HuH-7.5 (cell line): ENCODE measurements around the gene GLP1R.

Experiments used
- DNase-seq: peaks from one replicate; pipeline ENCODE4 v3.0.0; 2011; ENCODE audit warnings: low spot score

Gene GLP1R

DNA sequence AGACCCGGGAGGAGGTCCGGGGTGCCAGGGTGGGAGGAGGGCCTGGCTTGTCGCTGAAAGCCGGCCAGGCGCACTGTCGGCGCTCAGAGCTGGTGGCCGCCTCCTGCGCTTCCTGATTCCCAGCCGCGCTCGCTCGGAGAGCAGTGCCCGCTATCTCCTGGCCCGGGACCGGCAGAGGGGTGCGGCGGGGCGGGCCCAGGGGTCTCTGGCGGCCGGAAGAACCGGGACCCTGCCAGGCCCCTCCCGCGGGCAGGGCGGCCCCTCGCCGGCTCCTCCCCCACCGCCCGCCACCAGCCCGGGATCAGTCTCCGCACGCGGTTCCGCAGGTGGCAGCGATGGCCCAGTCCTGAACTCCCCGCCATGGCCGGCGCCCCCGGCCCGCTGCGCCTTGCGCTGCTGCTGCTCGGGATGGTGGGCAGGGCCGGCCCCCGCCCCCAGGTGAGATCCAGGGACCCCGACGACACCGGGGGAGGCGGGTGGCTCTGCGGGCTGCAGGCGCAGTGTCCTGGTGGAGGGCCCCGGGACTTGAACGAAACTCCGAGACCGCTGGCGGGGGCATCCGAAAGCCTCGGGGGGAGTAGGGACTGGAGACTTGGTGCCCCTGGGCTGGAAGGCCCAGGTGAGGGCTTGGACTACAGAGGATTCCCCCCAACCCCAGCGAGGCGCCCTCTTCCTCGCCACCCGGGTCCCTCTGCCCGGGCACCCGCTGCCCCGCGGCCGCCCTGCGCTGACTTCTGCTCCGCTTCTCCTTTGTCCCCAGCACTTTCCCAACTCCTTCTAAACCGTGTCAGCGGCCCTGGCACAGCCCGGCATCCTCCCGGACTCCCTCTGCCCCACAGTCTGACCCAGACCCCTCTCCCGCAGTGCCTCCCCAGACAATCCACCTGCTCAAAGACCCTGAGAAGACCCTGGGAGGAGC lies at the start of gene GLP1R:
Gene GLP1R, plus strand, starts transcription at position 301 of the 919 bp plus-strand sequence. Its CDS starts 60 bp downstream, at position 361.
- DNase-seq: no peak

DNA sequence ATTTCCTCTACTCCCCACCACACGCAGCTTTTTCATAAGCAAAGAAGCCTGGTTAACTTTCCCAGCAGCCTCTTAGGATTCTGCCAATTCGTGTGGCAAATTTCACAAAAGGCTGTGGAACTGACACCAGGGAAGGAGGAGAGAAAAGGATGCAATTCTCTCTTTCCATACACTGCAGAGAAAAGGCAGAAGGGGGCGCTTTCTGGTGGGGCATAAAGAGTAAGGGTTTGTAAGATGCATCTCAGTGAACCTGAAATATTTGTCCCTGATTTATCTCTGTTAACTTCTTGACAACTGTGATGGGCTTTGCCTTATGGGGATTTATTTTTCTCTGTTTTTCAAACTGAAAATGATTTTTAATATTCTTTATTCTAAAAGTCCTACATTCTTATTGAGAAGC lies 45.5 kb upstream of the GLP1R start:
- no peak for DNase-seq

DNA sequence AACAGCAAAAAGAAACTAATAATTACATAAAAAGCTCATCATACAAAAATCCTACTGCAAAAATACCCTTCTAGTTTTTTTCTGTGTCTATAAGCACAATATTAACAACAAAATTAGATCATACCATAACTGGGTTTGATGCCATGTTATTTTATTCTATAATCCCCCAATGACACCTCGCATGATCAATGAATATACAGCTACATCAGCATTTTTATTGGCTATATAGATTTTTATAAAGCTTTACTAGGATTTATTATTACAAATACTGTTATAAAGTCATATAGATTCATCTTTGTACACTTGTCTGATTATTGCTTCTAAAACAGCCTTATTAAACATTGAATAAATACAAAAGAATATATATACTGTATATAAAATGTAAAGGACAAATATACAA lies 45.1 kb upstream of the GLP1R start:
- DNase-seq: no peak

DNA sequence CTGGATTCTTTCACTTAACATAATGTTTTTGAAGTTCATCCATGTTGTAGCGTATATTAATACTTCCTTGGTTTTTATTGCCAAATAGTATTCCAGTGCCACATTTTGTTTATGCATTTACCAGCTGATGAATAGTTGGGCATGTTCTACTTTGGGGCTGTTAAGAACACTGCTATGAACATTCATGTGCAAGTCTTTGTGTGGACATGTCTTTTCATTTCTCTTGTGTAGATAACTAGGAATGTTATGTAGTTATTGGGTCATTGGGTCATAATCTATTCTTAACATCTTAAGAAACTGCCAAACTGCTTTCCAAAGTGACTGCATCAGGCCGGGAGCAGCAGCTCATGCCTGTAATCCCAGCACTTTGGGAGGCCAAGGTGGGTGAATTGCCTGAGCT lies 43.8 kb upstream of the GLP1R start:
- no peak for DNase-seq

DNA sequence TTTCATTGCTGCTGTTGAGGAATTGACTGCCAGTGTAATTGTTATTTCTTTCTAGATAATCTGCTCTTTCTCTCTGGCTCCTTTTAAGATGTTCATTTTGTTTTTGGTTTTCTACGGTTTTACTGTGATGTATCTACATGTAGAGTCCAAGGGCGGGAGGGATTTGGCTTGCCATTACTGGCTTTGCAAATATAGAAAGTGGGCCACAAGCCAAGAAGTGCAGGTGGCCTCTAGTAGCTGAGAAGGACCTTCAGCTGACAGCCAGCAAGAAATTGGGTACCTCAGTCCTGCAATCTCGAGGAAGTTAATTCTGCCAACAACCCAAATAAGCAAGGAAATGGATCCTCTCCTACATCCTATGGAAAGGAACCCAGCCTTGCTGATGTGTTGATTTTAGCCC lies 42.8 kb upstream of the GLP1R start:
- DNase-seq: no peak

DNA sequence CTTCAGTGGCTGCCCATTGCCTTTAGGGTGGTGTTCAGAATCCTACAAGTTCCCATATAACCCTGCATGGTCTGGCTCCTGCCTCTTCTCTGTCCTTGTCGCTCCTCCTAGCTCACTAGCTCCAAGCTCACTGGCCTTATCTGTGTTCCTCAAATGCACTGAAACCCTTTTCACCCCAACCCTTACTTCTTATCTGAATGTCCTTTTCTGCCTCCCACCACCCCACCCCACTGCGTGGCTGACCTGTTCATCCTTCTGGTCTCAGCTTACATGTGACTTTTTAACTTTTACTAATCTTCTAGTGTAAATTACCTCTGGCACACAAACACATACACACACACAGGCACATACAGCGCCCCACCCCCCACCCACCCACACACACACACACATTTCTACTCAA lies 41.0 kb upstream of the GLP1R start:
- DNase-seq: no peak

DNA sequence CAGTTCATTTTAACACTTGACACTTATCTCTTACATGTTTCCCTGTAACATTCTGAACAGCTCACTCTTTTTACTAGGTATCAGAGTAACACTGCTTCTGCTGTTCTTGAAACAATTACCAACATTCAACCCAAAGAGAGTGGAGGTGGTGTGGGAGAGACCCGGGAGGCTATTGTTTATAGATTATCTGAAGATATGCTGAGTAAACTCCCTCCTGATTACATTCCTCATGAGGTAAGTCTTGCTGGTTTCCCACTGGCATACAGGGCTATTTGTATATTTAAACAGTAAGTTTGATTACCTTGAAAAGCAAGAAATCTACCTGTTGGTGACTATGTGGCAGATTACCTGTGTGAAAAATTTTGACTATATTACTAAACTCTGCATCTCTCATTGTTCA lies 39.8 kb upstream of the GLP1R start:
- no peak for DNase-seq

DNA sequence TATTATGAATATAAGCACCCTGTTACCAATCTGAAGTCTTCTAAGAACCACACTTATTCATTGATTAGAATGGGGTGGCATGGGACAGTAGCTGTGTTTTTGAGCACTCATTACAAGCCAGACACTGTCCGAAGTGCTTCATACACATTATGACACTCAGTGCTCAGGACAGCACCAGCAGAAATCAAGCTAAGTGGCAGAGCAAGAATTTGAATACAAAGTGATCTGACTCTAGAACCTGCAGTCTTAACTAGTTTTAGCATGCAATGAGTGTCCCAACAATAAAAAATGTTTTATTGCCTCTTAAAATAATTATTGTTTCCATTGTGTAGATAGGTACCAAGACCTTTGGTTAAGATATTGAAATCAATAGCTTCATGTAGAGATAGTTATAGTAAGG lies 39.1 kb upstream of the GLP1R start:
- no peak for DNase-seq

DNA sequence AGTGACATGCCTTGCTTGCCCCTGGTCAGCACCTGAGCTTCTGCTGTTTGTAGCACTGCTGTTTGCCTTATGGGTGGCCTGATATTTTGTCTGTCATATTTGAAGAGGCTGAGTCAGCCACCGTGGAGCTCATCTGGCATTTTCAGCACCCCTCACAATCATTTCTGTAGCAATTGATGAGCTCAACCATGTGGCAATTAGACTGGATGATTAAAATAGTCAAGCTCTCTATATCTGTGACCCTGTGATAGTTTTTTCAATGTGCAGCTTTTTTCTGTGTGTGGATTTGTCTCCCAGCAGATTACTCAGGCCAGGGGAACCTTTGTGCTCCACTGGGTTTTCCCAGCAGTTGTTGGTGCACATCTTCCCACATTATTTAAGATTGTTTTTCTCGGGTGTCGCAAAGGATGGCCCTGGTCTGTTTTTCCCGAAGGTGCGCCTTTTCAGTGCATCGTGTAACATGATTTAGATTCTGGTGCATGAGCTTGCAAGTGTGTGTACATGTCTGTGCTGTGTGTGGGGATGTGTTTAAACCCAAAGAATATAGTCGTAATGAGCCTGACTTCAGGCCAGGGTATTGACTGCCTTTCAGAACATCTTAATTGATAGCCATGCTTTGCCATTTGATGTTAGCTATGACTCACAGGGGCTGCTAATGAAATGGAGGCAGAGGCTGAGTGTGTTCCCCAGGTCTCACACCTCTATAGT lies 31.6 kb upstream of the GLP1R start:
- no peak for DNase-seq

DNA sequence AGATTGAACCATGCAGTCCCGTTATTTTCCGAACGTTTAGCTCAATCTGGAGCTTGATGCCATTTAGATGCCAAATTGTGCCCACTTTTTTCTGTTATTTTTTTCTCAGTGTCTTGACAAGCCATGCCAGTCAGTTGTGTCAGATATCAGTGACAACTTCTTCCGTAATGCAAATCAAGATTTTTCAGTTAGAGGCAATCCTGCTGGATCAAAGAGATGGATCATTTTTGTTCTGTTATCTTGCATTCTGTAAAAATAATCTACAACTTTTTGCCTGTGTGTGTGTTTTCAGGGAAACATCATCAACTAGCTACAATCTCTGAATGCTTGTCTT lies 31.1 kb upstream of the GLP1R start:
- no peak for DNase-seq

DNA sequence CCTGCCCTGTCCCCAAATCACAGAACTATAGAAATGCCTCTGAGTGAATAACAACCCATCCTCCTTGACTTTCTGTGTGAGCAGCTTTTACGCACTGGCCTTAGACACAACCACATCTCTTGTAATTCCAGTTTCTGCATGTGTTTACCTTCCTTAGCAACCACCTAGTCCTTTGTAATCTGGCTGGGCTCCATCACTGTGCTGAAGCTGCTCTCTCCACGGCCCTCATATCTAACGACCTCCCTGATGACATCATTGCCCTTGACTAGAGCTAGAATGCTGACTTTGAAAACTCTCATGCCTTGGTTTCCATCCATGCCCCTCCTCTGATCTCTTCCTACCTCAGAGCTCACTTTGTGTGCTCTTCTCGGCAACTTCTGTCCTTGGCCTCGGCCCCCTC lies 30.5 kb upstream of the GLP1R start:
- no peak for DNase-seq

DNA sequence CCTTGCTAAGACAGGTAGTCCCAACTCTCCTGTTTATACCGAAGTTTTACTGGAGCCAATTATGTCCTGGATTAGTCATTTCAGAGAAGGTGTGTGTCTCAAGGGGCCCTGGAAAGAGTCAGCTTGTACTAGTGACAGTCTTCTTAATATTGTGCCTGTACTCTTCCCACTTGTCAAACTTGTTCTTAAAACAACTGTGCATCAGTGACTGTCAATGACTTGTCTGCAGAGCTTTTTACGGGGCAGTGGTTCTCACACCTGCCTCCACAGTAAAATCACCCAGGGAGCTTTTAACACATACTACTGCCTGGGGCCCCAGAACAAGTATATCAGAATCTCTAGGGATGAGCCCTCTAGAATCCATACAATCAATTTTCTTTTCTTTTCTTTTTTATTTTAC lies 28.4 kb upstream of the GLP1R start:
- DNase-seq: no peak

DNA sequence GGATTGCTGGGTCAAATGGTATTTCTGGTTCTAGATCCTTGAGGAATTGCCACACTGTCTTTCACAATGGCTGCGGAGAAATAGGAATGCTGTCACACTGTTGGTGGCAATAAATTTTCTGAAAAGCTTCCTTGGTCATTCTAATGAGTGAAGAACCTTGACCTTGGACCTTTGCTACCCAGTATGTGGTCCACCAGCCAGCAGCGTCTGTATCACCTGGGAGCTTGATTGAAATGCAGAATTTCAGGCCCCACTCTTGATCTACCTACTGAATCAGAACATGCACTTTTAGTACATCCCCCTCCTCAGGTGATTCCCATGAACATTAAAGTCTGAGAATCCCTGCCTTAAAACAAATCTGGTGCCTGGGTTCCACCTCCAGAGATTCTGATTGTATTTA lies 27.5 kb upstream of the GLP1R start:
- no peak for DNase-seq

DNA sequence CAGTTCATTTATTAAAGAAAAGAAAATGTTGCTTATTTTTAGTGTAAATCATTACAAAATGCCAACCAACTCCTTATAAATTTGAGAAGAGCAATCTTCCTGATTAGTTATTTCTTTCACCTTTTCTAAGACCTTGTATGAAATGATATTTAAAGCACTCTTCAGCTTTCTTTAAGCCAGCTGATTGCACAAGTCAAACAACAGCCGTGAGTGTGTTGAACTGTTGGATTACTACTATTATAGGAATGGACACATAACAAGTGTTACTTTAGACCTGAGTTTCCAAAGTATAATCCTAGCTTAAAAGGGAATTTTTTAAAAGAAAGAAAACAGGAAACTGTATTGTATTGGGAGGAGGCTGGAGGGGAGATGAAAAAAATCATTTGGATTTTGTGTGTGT lies 26.8 kb upstream of the GLP1R start:
- no peak for DNase-seq

DNA sequence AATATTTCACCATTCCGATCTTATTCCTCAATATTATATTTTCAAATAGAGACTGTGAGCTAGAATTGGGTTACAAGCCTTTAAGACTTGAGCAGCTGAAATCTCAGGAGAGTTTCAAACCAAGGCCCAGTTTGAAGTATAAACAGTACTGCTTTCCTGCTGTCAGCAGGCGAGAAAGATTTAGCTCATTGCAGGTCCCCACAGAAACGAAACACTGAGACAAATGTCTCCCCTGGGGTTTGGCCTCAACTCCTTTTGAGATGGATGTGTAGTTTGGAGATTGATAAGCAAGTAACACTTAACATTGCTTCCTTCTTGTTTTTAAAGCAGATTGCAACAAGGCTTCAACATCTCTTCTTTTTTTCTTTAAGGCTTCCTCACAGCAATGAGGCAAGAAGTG lies 22.4 kb upstream of the GLP1R start:
- DNase-seq: no peak

DNA sequence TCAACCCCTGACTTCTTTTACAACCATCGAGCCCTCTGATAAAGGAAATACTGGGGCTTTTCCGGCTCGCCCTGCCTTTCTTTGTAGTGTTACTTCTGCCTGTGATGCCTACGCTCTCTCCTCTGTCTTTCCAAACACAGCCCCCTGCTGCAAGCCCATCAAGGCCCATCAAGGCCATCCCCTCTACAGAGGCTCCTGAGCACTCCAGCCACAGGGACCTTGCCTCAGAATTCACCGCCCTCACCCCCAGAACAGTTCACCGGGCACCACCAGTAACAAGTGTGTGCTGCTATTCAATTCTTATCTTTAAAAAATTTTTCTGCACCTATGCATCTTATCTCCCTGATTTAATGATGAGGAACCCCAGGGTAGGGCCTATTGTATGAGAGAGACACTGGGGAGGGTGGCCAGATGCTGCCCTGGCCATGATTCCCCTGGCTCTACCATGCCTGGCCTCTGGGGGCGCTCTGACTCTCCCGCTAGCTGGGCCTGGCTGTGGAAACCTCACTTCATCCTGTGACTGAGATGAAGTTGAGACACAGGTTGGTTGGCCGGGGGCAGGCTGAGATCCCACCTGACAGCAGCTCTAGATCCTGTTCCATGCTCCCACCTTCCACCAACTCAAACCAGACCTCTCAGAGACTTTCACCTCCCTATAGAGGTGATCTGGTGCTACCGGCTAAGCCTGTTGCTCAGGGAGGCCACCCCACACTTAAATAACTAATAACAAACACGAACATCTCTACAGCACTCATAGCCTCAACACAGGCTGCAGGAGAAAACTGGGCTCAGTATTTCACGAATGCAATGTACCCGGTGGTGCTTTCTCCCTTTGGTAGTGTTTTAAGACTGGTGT lies 19.2 kb upstream of the GLP1R start:
- peak; percentile 43 for DNase-seq

DNA sequence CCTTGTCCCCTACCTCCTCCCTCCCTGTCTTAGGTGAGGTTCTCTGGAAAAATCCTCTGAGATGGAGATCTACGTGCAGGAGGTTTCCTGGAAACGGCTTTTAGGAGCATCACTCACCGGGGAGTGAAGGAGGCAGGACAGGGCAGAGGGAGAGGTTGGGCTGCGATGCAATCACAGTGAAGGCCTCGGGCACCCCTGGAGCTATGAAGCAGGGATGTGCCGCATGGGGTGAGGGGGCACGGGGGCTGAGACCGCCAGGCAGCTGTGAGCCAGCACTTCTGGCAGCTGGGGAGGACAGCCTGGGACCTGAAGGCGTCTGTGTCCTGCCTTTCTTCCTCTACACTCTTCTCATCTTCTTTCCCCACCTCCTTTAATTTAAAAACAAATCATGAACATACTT lies 12.9 kb upstream of the GLP1R start:
- no peak for DNase-seq

DNA sequence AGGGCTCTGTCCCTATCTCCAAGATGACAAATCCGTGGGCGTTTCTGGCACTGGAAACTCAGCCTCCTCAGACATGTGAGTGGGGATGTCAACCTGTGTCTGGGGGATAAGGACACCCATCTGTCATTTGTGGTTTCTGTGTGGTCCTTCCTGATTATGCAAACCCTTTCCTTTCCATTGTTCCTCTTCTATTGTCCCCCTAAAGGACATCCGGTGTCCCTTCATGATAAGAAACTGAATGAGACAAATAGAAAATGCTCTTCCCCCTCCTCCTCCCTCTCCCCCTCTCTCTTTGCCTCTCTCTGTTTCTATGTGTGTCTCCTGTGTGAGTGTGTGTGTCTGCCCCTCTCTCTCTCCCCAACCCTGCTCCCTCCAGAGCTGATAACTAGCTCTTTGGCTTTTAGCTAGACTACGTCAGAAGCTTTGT lies 11.5 kb upstream of the GLP1R start:
- no peak for DNase-seq

DNA sequence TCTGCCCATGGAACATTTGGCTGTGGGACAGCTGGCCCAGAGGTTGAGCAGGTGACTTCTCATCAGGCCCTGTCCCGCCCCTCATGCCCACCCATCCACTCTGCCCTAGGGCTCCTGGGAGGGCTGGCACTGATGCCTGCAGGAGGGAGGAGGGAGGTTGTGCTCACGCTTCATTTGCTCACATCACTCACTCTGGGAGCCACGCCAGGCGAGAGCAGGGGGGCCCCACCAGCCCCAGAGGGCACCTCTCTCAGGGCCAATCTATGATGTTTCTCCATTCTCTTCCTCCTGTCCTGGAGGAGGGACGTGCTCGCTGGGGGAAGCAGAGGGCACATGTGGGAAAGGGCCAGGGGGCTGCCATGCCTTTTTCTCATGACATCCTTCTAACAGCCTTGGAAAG lies 10.9 kb upstream of the GLP1R start:
- no peak for DNase-seq

DNA sequence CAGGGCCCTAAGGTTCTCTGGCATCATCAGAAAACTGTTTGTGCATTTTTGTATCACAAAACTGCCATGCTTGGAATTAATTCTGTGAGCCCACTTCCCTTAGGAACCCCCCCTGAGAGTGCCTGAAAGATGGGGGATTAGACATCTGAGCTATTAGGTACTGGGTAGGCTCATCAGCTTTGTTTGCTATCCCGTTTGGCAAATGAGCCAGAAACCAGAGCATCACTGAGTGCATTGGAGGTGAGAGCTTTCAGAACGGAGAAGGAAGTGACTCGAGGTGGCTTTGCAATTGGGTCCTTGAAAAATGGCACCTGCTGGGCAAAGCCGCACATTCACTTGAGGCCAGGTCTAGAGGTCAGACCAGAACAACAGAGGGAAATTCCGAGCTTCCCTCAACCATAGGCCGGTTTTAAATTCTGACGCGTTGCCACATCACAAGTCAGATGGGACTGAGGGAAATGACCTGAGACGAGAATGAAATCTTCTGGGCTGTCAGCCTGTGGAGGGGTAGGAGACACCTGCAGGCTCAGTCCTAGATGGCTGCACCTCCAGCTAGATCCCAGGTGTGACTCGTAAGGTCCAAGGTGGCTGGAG lies 8.4 kb upstream of the GLP1R start:
- DNase-seq: no peak

DNA sequence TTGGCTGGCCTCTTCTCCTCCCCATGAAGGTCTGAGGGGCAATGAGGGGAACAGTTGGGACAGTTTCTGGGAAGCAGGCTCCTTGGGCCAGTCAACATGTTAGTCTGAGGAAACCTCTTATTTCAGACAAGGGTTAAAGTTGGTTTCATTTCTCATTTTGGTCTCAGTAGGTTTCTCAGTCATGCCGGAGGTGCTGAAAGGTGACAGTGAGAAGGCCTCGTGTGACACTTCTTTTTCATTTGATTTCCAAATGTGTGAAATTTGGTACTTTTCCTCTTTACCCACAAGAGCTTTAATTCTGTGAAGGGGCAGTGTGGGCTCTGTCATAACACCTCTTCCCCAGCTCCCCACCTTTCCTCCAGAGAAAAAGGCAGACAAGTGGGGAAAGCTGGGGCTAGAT lies 7.5 kb upstream of the GLP1R start:
- no peak for DNase-seq

DNA sequence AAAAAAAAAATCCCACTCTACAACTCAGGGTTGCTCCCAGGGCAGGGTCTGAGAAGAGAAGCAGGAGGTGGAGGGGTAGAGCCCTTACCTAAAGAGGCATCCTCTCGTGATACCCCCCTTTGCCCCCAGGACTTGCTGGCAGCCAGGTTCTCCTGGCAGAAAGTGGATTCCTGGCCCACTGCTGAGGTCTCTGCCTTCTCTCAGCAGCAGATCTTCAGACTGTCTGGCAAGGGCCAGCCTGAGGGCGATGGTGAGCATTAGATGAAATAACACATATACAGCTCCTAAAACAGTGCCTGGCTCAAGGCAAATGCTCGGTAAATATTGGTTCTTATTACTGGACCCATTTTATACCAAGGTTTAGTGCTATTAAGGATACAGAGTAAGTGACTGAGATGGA lies 4.8 kb upstream of the GLP1R start:
- DNase-seq: no peak
